Endothelial cell (in vitro differentiated cells): ENCODE data around the gene OXGR1. TPM values are rescaled to one million over a fixed set of nuclear protein-coding genes. Genes with fewer than 3 reads are reported as not detected.

ENCODE experiments used
- DNase-seq: peaks from one replicate; pipeline ENCODE4 v3.0.0; 2021; ENCODE audit warnings: low spot score
- H3K27ac Mint-ChIP-seq: one replicate; pipeline ENCODE4 v1.8.0; 2021; ENCODE audit warnings: mixed read lengths, inconsistent platforms; ENCODE audit not compliant: unreplicated experiment
- H3K27me3 Mint-ChIP-seq: one replicate; pipeline ENCODE4 v1.8.0; 2021; ENCODE audit warnings: mild to moderate bottlenecking, moderate library complexity, mixed read lengths, inconsistent platforms; ENCODE audit not compliant: unreplicated experiment
- H3K36me3 Mint-ChIP-seq: one replicate; pipeline ENCODE4 v1.8.0; 2021; ENCODE audit warnings: mild to moderate bottlenecking, low read depth, mixed read lengths, inconsistent platforms; ENCODE audit not compliant: unreplicated experiment
- H3K4me1 Mint-ChIP-seq: one replicate; pipeline ENCODE4 v1.8.0; 2021; ENCODE audit warnings: mild to moderate bottlenecking, mixed read lengths, inconsistent platforms; ENCODE audit not compliant: unreplicated experiment
- H3K4me3 Mint-ChIP-seq: one replicate; pipeline ENCODE4 v1.8.0; 2021; ENCODE audit warnings: mild to moderate bottlenecking, mixed read lengths, inconsistent platforms; ENCODE audit not compliant: unreplicated experiment
- H3K9me3 Mint-ChIP-seq: one replicate; pipeline ENCODE4 v1.8.0; 2021; ENCODE audit warnings: mixed read lengths, inconsistent platforms; ENCODE audit not compliant: unreplicated experiment
- CTCF ChIP-seq: fragments of 200-600 bp; sonication (generic); IDR thresholded peaks from one replicate; pipeline ENCODE4 v1.5.0; 2021; ENCODE audit warnings: antibody characterized with exemption; ENCODE audit not compliant: unreplicated experiment
- total RNA-seq: library from RNA; stranded (reverse); fragmentation: NEBNext Ultra II Directional; extraction: Animal tissue kit (Norgen Biotek cat#: 25700); gene quantifications from one replicate; pipeline ENCODE4 v1.2.1, GENCODE V29; 2021; ENCODE audit not compliant: unreplicated experiment

OXGR1 gene
- total RNA-seq, 1 donor from 2014 or later = 0.15 TPM

DNA sequence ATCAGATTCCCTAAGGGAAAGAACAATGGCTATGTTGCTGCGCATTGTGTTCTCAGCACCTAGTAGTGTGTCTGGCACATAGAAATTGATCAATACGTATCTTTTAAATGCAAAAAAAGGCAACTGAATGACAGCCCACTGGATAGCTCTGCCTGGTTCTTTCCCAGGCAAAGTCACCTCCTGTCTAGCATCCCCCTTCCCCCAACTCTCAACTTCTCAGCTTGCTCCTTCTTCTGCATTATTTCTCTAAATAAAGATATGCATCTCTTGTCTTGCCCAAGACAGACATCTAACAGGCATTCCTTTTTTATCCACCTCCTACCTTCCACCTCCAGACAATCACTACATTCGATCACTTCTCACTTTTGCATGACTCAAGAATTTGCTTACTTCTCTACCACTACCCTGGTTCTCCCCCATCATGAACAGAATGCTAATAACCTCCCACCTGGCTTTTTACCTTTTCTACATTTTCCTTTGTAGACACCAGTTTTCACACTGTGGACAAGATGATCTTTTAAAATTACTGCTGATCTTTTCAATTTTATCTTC, 26.5 kb upstream of the OXGR1 start:
- Mint-ChIP-seq H3K9me3 (no peaks in the 10 kb centered on the region), H3K27ac (no peak overlapping the region), H3K36me3 (no peaks in the 10 kb centered on the region), H3K27me3 (no peaks in the 10 kb centered on the region), H3K4me1 (peaks cover 26% of the 10 kb centered on the region), H3K4me3 (no peak overlapping the region)
- no peak for TF ChIP-seq CTCF
- DNase-seq = no peak

DNA sequence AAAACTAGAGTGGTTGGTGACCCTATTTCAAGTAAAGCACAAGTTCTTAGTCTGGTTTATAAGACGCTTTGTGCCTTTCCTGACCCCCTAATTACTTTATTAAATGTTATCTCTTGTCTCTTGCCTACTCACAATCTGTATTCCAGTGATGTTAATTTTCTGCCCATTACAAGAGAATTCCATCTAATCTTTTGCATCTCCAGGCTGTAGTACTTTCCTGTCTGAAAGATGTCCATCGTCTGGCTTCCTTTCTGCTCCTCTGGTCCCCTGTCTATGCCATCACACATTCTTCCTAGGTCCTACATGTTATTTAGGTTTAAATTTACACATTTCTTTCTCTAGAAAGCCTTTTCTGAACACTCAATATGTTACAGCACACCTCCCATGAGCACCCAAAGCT, 25.9 kb upstream of the OXGR1 start:
- no peak for TF ChIP-seq CTCF
- no peak for DNase-seq
- Mint-ChIP-seq H3K27ac (no peak overlapping the region), H3K27me3 (no peaks in the 10 kb centered on the region), H3K4me1 (peaks cover 24% of the 10 kb centered on the region), H3K4me3 (no peak overlapping the region), H3K9me3 (no peaks in the 10 kb centered on the region), H3K36me3 (no peaks in the 10 kb centered on the region)

- Mint-ChIP-seq H3K4me3 (no peak overlapping the region), H3K4me1 (peaks cover 20% of the 10 kb centered on the region), H3K27me3 (no peaks in the 10 kb centered on the region), H3K9me3 (no peaks in the 10 kb centered on the region), H3K36me3 (no peaks in the 10 kb centered on the region), H3K27ac (no peak overlapping the region)
- TF ChIP-seq CTCF = no peak
- no peak for DNase-seq
These were observed 25.0 kb upstream of the OXGR1 start for GRCh38 chr13:97019236-97019635.

- Mint-ChIP-seq H3K4me1 (peaks cover 16% of the 10 kb centered on the region), H3K4me3 (no peak overlapping the region), H3K27ac (no peak overlapping the region), H3K27me3 (no peaks in the 10 kb centered on the region), H3K36me3 (no peaks in the 10 kb centered on the region), H3K9me3 (no peaks in the 10 kb centered on the region)
- DNase-seq = peak; percentile 38
- peak; percentile 91 for TF ChIP-seq CTCF
These were observed 23.9 kb upstream of the OXGR1 start for GRCh38 chr13:97018029-97018819.

DNA sequence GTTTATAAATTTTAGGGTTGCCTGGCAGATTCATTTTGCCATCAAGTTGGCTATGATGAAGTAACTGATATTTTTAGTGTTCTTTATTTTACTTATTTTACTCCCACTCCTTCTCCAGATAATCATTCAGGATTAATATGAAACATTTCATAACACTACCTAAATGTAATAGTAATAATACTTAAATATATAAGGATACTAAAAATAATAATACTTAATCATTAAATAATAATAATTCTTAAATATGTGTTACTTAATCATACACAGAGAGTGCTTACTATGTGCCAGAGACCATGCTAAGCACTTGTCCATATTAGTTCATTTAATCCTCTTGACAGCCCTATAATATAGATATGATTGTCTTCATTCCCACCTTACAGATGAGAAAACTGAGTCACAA, 23.0 kb upstream of the OXGR1 start:
- Mint-ChIP-seq H3K4me3 (no peak overlapping the region), H3K9me3 (no peaks in the 10 kb centered on the region), H3K4me1 (peaks cover 14% of the 10 kb centered on the region), H3K27me3 (no peaks in the 10 kb centered on the region), H3K27ac (no peak overlapping the region), H3K36me3 (no peaks in the 10 kb centered on the region)
- DNase-seq = no peak
- TF ChIP-seq CTCF = no peak
